HCT116 (cell line): ENCODE data around the gene TRAK1. TPM values are rescaled to one million over a fixed set of nuclear protein-coding genes. Genes with fewer than 3 reads are reported as not detected.

ENCODE experiments used
- ATAC-seq: fragments of 200-7000 bp; cut with Tn5 transposase; 2 replicates; pipeline ENCODE4 v1.9.1; 2020; ENCODE audit warnings: mild to moderate bottlenecking, moderate library complexity
- BruUV-seq: library from RNA; stranded (reverse); fragments of 400-500 nt; replicated peaks from 2 replicates; lab custom pipeline; 2021; lab: Mats Ljungman, UMichigan
- CTCF ChIA-PET: fragments of 300-600 bp; sonication (Branson Sonifier 250); formaldehyde crosslinking; loops from one replicate; lab custom pipeline; 2021; ENCODE audit warnings: antibody characterized with exemption; lab: Charles Lee
- POLR2A ChIA-PET: fragments of 300-600, 350-600 bp; sonication (Branson Sonifier 250); formaldehyde crosslinking; loops from one replicate; lab custom pipeline; 2021; ENCODE audit warnings: antibody characterized with exemption; lab: Charles Lee
- RAD21 ChIA-PET, 2 experiments: fragments of 300-600 bp; sonication (Branson Sonifier 250); formaldehyde crosslinking; loops; one replicate each; lab custom pipeline; 2023; ENCODE audit warnings: low total read pairs in 2 of 2; ENCODE audit not compliant: uncharacterized antibody in 2 of 2, unreplicated experiment in 2 of 2, low non-redundant PET in 1 of 2; lab: Charles Lee
- DNase-seq: peaks from one replicate; pipeline ENCODE4 v3.0.0-alpha.2; 2010; ENCODE audit warnings: low read depth, low spot score
- H2AFZ ChIP-seq: fragments of 200-600 bp; shearing (Covaris generic), sonication (generic); 2 replicates; pipeline ENCODE4 v1.6.1; 2017; ENCODE audit warnings: low read depth, mixed run types, mixed read lengths, antibody characterized with exemption, low read length; ENCODE audit not compliant: poor library complexity, severe bottlenecking
- H3K27ac ChIP-seq: 2 replicates; pipeline ENCODE4 v1.5.1; 2012; ENCODE audit warnings: low read depth, low read length
- H3K27me3 ChIP-seq: fragments of 200-600 bp; sonication (generic); 2 replicates; pipeline ENCODE4 v1.6.1; 2016; ENCODE audit warnings: mixed run types, low read length, mixed read lengths; ENCODE audit not compliant: insufficient read depth
- H3K36me3 ChIP-seq, 2 experiments: fragments of 200-500 bp in 1 of 2; fragments of 200-600 bp in 1 of 2; sonication (Bioruptor generic) in 1 of 2; sonication (generic) in 1 of 2; 2 replicates each; pipeline versions ENCODE4 v1.5.1 to v1.6.1; 2014 to 2016; ENCODE audit warnings: low read length in 2 of 2, inconsistent platforms in 1 of 2, mixed read lengths in 1 of 2, mixed run types in 1 of 2; ENCODE audit not compliant: insufficient read depth in 2 of 2, control insufficient read depth in 1 of 2
- H3K4me1 ChIP-seq, 2 experiments: fragments of 200-600 bp in 1 of 2; sonication (generic) in 1 of 2; 2 replicates each; pipeline versions ENCODE4 v1.5.1 to v1.6.1; 2012 to 2017; ENCODE audit warnings: low read length in 2 of 2, inconsistent platforms in 1 of 2, mild to moderate bottlenecking in 1 of 2, mixed read lengths in 1 of 2, mixed run types in 1 of 2, moderate library complexity in 1 of 2; ENCODE audit not compliant: insufficient read depth in 2 of 2, control insufficient read depth in 1 of 2
- H3K4me2 ChIP-seq: fragments of 200-600 bp; sonication (generic); 2 replicates; pipeline ENCODE4 v1.6.1; 2017; ENCODE audit warnings: mixed run types, low read length, mixed read lengths
- H3K4me3 ChIP-seq, 2 experiments: fragments of 200-600 bp in 1 of 2; sonication (generic) in 1 of 2; replicated peaks in 1 of 2; 2 replicates each; pipeline ENCODE4 v1.5.1; 2011 to 2016; ENCODE audit warnings: low read length in 2 of 2, control low read depth in 1 of 2, low read depth in 1 of 2, mild to moderate bottlenecking in 1 of 2, mixed read lengths in 1 of 2, mixed run types in 1 of 2
- H3K79me2 ChIP-seq: fragments of 200-600 bp; sonication (generic); 2 replicates; pipeline ENCODE4 v1.6.1; 2017; ENCODE audit warnings: mild to moderate bottlenecking, mixed run types, low read length, moderate library complexity, mixed read lengths; ENCODE audit not compliant: insufficient read depth
- H3K9ac ChIP-seq: fragments of 200-600 bp; sonication (generic); 2 replicates; pipeline ENCODE4 v1.6.1; 2016; ENCODE audit warnings: low read length, mixed read lengths
- H3K9me2 ChIP-seq: fragments of 200-600 bp; sonication (generic), shearing (Covaris generic); 2 replicates; pipeline ENCODE4 v1.6.1; 2017; ENCODE audit warnings: mixed run types, mild to moderate bottlenecking, moderate library complexity; ENCODE audit not compliant: insufficient read depth
- H3K9me3 ChIP-seq, 2 experiments: fragments of 200-500 bp in 1 of 2; fragments of 200-600 bp in 1 of 2; sonication (Bioruptor generic) in 1 of 2; sonication (generic) in 1 of 2; 2 replicates each; pipeline ENCODE4 v1.6.1; 2014 to 2017; ENCODE audit warnings: low read length in 2 of 2, mixed read lengths in 2 of 2, inconsistent platforms in 1 of 2, low read depth in 1 of 2, mild to moderate bottlenecking in 1 of 2, mixed run types in 1 of 2, moderate library complexity in 1 of 2; ENCODE audit not compliant: control insufficient read depth in 1 of 2, insufficient read depth in 1 of 2
- H4K20me1 ChIP-seq: fragments of 200-600 bp; sonication (generic), shearing (Covaris generic); 2 replicates; pipeline ENCODE4 v1.6.1; 2017; ENCODE audit warnings: mixed run types, mild to moderate bottlenecking, moderate library complexity; ENCODE audit not compliant: insufficient read depth
- CTCF ChIP-seq, 3 experiments: fragments of 200-600 bp in 1 of 3; sonication (generic) in 1 of 3; IDR thresholded peaks in 2 of 3; conservative IDR thresholded peaks in 1 of 3; 2 replicates each; pipeline ENCODE4 v1.5.1; 2012 to 2017; ENCODE audit warnings: low read depth in 2 of 3, low read length in 2 of 3, antibody characterized with exemption in 1 of 3, borderline replicate concordance in 1 of 3, control low read depth in 1 of 3, mild to moderate bottlenecking in 1 of 3, mixed read lengths in 1 of 3, mixed run types in 1 of 3, moderate library complexity in 1 of 3; ENCODE audit not compliant: insufficient read depth in 1 of 3
- ELF1 ChIP-seq: IDR thresholded peaks from 2 replicates; pipeline ENCODE4 v1.6.1; 2012; ENCODE audit warnings: low read depth, borderline replicate concordance
- EZH2phosphoT487 ChIP-seq: fragments of 200-600 bp; IDR thresholded peaks from 2 replicates; pipeline ENCODE4 v1.6.1; 2018; ENCODE audit warnings: antibody characterized with exemption, borderline replicate concordance
- RAD21 ChIP-seq: IDR thresholded peaks from 2 replicates; pipeline ENCODE4 v1.6.1; 2012; ENCODE audit warnings: low read depth, mild to moderate bottlenecking
- SRF ChIP-seq: IDR thresholded peaks from 2 replicates; pipeline ENCODE4 v1.6.1; 2012; ENCODE audit warnings: low read depth
- TCF7L2 ChIP-seq: IDR thresholded peaks from 2 replicates; pipeline ENCODE4 v1.7.0; 2011; ENCODE audit warnings: borderline replicate concordance, inconsistent platforms; ENCODE audit not compliant: insufficient read depth, insufficient read length; ENCODE audit errors: extremely low read depth
- ZFX ChIP-seq: fragments of 450-650 bp; IDR thresholded peaks from 2 replicates; pipeline ENCODE4 v1.6.1; 2017
- intact Hi-C: fragments of 100-400 bp; cut with micrococcal nuclease; formaldehyde crosslinking; loops from 2 replicates; pipeline ENCODE4 v1.10.0; 2022
- total RNA-seq: library from RNA; stranded (reverse); gene quantifications from one replicate; pipeline ENCODE4 v1.2.1, GENCODE V29; 2021; ENCODE audit not compliant: unreplicated experiment
- TF ChIP-seq, protein P1 (sequence below): IDR thresholded peaks from 2 replicates; pipeline ENCODE4 v1.6.1; 2012
- TF ChIP-seq, protein P2 (sequence below): IDR thresholded peaks from 2 replicates; pipeline ENCODE4 v1.6.1; 2012; ENCODE audit warnings: low read depth

Gene TRAK1
- total RNA-seq, 1 experiment from 2014 or later: 25.9 TPM

- no peak overlapping the region for H3K4me3 ChIP-seq
- peaks cover 10 to 13% of the 10 kb centered on the region in 2 experiments; a peak in 3 of 4 replicates for H3K4me1 ChIP-seq
- H3K4me2 ChIP-seq: no peak overlapping the region
- DNase-seq (no peak), ATAC-seq (peak; percentile 38)
- H4K20me1 ChIP-seq: no peaks in the 10 kb centered on the region
- no peaks in the 10 kb centered on the region for H3K9me2 ChIP-seq
- H2AFZ ChIP-seq: no peak overlapping the region
- no peaks in the 10 kb centered on the region for H3K36me3 ChIP-seq
- ChIA-PET RAD21 (interaction anchor here in 1 of 2 experiments (0.7 to 1.6 kb wide), 3 partner anchors 24 to 92 kb away, joined by 3 to 7 read pairs (median 4); no protein-coding TSS in a partner anchor), POLR2A (interaction anchor here (0.8 kb wide), 1 partner anchor 199 kb away, joined by 3 read pairs; no protein-coding TSS in a partner anchor), CTCF (interaction anchor here (0.6 to 2.1 kb wide), 8 partner anchors 13 to 203 kb away, joined by 3 to 26 read pairs (median 6); no protein-coding TSS in a partner anchor)
- H3K9me3 ChIP-seq: no peaks in the 10 kb centered on the region
- no TSS peak for BruUV-seq
- TF ChIP-seq SRF: no peak
- TF ChIP-seq EZH2phosphoT487: no peak
- no peak for TF ChIP-seq RAD21
- no peak for TF ChIP-seq ELF1
- TF ChIP-seq ZFX: no peak
- TF ChIP-seq, protein P1, sequence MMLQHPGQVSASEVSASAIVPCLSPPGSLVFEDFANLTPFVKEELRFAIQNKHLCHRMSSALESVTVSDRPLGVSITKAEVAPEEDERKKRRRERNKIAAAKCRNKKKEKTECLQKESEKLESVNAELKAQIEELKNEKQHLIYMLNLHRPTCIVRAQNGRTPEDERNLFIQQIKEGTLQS: no peak
- TF ChIP-seq, protein P2, sequence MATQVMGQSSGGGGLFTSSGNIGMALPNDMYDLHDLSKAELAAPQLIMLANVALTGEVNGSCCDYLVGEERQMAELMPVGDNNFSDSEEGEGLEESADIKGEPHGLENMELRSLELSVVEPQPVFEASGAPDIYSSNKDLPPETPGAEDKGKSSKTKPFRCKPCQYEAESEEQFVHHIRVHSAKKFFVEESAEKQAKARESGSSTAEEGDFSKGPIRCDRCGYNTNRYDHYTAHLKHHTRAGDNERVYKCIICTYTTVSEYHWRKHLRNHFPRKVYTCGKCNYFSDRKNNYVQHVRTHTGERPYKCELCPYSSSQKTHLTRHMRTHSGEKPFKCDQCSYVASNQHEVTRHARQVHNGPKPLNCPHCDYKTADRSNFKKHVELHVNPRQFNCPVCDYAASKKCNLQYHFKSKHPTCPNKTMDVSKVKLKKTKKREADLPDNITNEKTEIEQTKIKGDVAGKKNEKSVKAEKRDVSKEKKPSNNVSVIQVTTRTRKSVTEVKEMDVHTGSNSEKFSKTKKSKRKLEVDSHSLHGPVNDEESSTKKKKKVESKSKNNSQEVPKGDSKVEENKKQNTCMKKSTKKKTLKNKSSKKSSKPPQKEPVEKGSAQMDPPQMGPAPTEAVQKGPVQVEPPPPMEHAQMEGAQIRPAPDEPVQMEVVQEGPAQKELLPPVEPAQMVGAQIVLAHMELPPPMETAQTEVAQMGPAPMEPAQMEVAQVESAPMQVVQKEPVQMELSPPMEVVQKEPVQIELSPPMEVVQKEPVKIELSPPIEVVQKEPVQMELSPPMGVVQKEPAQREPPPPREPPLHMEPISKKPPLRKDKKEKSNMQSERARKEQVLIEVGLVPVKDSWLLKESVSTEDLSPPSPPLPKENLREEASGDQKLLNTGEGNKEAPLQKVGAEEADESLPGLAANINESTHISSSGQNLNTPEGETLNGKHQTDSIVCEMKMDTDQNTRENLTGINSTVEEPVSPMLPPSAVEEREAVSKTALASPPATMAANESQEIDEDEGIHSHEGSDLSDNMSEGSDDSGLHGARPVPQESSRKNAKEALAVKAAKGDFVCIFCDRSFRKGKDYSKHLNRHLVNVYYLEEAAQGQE: no peak
- no peak for TF ChIP-seq CTCF (IDR thresholded peaks at IDR 0.05 in 2 of 3, conservative IDR thresholded peaks at IDR 0.05 in 1 of 3; ENCODE audit: borderline replicate concordance in 1 of 3, insufficient read depth in 1 of 3, low read depth in 2 of 3, low read length in 2 of 3)
- no peak for TF ChIP-seq TCF7L2
- H3K27ac ChIP-seq: no peak overlapping the region
- H3K79me2 ChIP-seq: peaks cover 4% of the 10 kb centered on the region; the same call in 1 of the 2 replicates
- no peaks in the 10 kb centered on the region for H3K27me3 ChIP-seq
- H3K9ac ChIP-seq: no peak overlapping the region
- intact Hi-C loops: loop anchor here (1.0 to 10.0 kb wide), 2 partner anchors 205 to 384 kb away; no protein-coding TSS in a partner anchor
These were observed 8.0 kb downstream of the TRAK1 start for GRCh38 chr3:42099020-42099765.
